Ishikawa (cell line): Measurements from ENCODE around the gene BBS7.

ENCODE experiments used
- CEBPB ChIP-seq: IDR thresholded peaks from 2 replicates; pipeline ENCODE4 v1.6.1; 2012
- EGR1 ChIP-seq: IDR thresholded peaks from 2 replicates; pipeline ENCODE4 v1.6.1; 2012
- MAX ChIP-seq: IDR thresholded peaks from 2 replicates; pipeline ENCODE4 v1.6.1; 2012
- NFIC ChIP-seq: IDR thresholded peaks from 2 replicates; pipeline ENCODE4 v1.6.1; 2012
- RAD21 ChIP-seq: IDR thresholded peaks from 2 replicates; pipeline ENCODE4 v1.6.1; 2012; ENCODE audit warnings: low read depth
- REST ChIP-seq: IDR thresholded peaks from 2 replicates; pipeline ENCODE4 v1.6.1; 2012; ENCODE audit warnings: low read depth, mild to moderate bottlenecking
- TAF1 ChIP-seq: IDR thresholded peaks from 2 replicates; pipeline ENCODE4 v1.6.1; 2012; ENCODE audit warnings: low read depth, mild to moderate bottlenecking
- YY1 ChIP-seq: IDR thresholded peaks from 2 replicates; pipeline ENCODE4 v1.6.1; 2012; ENCODE audit warnings: low read depth

GRCh38 chr4:121881158-121881557, 10.9 kb upstream of the BBS7 start:
- TF ChIP-seq MAX = no peak
- no peak for TF ChIP-seq CEBPB
- TF ChIP-seq TAF1 = no peak
- TF ChIP-seq RAD21 = no peak
- TF ChIP-seq REST = no peak
- TF ChIP-seq EGR1 = no peak
- TF ChIP-seq NFIC = no peak
- no peak for TF ChIP-seq YY1
